Parathyroid adenoma (tissue), 2 donors: ENCODE results near the gene NTRK3.

ENCODE experiments used
- H2AFZ ChIP-seq: fragments of 300-600 bp; sonication (generic); one replicate; pipeline ENCODE4 v1.7.0; 2017; ENCODE audit warnings: antibody characterized with exemption, mild to moderate bottlenecking
- H3K27ac ChIP-seq: fragments of 300-600 bp; sonication (generic); one replicate; pipeline ENCODE4 v1.7.0; 2017
- H3K27me3 ChIP-seq: fragments of 300-600 bp; sonication (generic); one replicate; pipeline ENCODE4 v1.7.0; 2017; ENCODE audit warnings: low read length; ENCODE audit not compliant: control insufficient read depth, insufficient read depth
- H3K36me3 ChIP-seq: fragments of 300-600 bp; sonication (generic); one replicate; pipeline ENCODE4 v1.7.0; 2017; ENCODE audit warnings: low read length; ENCODE audit not compliant: control insufficient read depth, insufficient read depth
- H3K4me1 ChIP-seq: fragments of 300-600 bp; sonication (generic); one replicate; pipeline ENCODE4 v1.7.0; 2017; ENCODE audit warnings: control low read depth
- H3K4me2 ChIP-seq: fragments of 300-600 bp; sonication (generic); one replicate; pipeline ENCODE4 v1.7.0; 2017; ENCODE audit warnings: low read length
- H3K4me3 ChIP-seq: fragments of 300-600 bp; sonication (generic); one replicate; pipeline ENCODE4 v1.7.0; 2017; ENCODE audit warnings: low read depth, low read length
- H3K79me2 ChIP-seq: fragments of 300-600 bp; sonication (generic); one replicate; pipeline ENCODE4 v1.7.0; 2017; ENCODE audit warnings: control low read depth
- H3K9ac ChIP-seq: fragments of 300-600 bp; sonication (generic); one replicate; pipeline ENCODE4 v1.7.0; 2017; ENCODE audit warnings: mild to moderate bottlenecking
- H3K9me3 ChIP-seq: fragments of 300-600 bp; sonication (generic); one replicate; pipeline ENCODE4 v1.7.0; 2017; ENCODE audit warnings: low read length; ENCODE audit not compliant: control insufficient read depth
- TF ChIP-seq, protein P1 (sequence below): fragments of 300-600 bp; sonication (generic); IDR thresholded peaks from one replicate; pipeline ENCODE4 v1.7.0; 2017; ENCODE audit warnings: antibody characterized with exemption, mild to moderate bottlenecking
- donor health status: primary hyperparathyroidism.

NTRK3 gene

DNA sequence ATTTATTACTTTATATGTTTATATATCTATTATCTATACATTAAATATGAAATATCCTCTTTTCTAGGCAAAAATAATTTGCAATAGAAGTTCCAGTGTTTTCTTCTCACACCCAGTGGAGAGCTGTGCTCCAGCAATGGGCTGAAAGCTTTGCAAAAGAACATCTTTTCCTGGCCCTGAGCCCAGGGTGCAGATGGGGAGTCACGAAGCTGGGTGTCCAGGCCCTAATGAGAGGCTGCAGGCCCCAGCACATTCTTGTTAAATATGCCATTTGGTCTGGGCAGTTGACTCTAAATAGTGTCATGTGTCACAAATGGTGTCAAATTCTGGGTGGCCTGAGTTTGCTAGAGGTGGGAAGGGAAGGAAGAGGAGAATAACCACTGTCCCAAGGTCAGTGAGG is 5.7 kb downstream of the NTRK3 start:
- Histone ChIP-seq H3K9me3 (no peaks in the 10 kb centered on the region), H3K9ac (no peak overlapping the region), H2AFZ (no peak overlapping the region), H3K79me2 (no peaks in the 10 kb centered on the region), H3K27ac (no peak overlapping the region), H3K4me2 (no peak overlapping the region), H3K36me3 (no peaks in the 10 kb centered on the region), H3K4me1 (no peaks in the 10 kb centered on the region), H3K27me3 (no peaks in the 10 kb centered on the region), H3K4me3 (no peak overlapping the region)
- TF ChIP-seq, protein P1, sequence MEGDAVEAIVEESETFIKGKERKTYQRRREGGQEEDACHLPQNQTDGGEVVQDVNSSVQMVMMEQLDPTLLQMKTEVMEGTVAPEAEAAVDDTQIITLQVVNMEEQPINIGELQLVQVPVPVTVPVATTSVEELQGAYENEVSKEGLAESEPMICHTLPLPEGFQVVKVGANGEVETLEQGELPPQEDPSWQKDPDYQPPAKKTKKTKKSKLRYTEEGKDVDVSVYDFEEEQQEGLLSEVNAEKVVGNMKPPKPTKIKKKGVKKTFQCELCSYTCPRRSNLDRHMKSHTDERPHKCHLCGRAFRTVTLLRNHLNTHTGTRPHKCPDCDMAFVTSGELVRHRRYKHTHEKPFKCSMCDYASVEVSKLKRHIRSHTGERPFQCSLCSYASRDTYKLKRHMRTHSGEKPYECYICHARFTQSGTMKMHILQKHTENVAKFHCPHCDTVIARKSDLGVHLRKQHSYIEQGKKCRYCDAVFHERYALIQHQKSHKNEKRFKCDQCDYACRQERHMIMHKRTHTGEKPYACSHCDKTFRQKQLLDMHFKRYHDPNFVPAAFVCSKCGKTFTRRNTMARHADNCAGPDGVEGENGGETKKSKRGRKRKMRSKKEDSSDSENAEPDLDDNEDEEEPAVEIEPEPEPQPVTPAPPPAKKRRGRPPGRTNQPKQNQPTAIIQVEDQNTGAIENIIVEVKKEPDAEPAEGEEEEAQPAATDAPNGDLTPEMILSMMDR = no peak

- H2AFZ ChIP-seq = no peak overlapping the region
- H3K4me2 ChIP-seq = no peak overlapping the region
- no peaks in the 10 kb centered on the region for H3K36me3 ChIP-seq
- H3K79me2 ChIP-seq = no peaks in the 10 kb centered on the region
- H3K27ac ChIP-seq = no peak overlapping the region
- no peak overlapping the region for H3K9ac ChIP-seq
- TF ChIP-seq, protein P1 = no peak
- H3K9me3 ChIP-seq = no peaks in the 10 kb centered on the region
- H3K27me3 ChIP-seq = no peaks in the 10 kb centered on the region
- no peak overlapping the region for H3K4me3 ChIP-seq
- H3K4me1 ChIP-seq = no peaks in the 10 kb centered on the region
Observed at GRCh38 chr15:88249220-88249619, 7.3 kb downstream of the NTRK3 start.

GRCh38 chr15:88247914-88248313 is 8.6 kb downstream of the NTRK3 start:
- H3K27me3 ChIP-seq = no peaks in the 10 kb centered on the region
- H3K4me1 ChIP-seq = no peaks in the 10 kb centered on the region
- no peak overlapping the region for H3K4me3 ChIP-seq
- H2AFZ ChIP-seq = no peak overlapping the region
- TF ChIP-seq, protein P1 = no peak
- H3K79me2 ChIP-seq = no peaks in the 10 kb centered on the region
- no peak overlapping the region for H3K27ac ChIP-seq
- H3K4me2 ChIP-seq = no peak overlapping the region
- no peaks in the 10 kb centered on the region for H3K36me3 ChIP-seq
- H3K9me3 ChIP-seq = no peaks in the 10 kb centered on the region
- no peak overlapping the region for H3K9ac ChIP-seq

DNA sequence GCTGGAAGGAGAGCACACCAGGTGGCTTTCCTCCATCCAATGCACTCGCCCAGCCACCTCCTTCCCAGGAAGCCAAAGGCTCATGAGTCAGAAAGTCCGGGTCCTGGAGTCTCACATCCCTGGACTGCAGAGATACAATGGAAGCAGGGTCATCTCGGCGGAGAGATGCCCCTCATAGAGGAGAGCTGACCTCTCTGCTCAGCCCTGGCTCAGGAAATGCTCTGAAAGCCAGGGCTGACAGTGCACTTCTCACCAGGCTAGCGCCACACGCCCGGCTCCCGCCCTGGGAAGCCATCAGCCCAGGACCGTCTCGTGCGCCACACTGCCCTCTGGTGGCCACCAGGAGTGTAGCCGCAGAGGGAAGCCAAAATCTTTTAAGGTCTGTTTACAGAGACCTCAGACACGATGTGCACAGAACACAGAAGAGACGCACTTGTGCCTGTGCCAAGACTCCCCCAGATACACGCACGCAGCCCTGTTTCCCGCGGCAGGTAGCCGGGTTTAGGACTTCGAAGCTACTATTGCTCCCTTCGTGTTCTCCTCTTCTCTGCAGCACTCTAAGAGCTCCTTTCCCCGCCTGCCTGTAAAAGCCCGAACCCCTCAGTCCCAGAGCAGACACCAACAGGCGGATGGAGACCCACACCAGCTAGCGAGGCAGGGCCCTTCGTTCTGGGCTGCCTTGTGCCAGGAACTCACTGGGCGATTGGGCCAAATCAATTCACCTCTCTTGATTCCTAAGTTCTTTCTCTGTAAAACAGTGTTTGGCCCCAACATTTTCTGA is 9.7 kb downstream of the NTRK3 start:
- no peaks in the 10 kb centered on the region for H3K36me3 ChIP-seq
- no peaks in the 10 kb centered on the region for H3K4me1 ChIP-seq
- no peak overlapping the region for H3K4me2 ChIP-seq
- H2AFZ ChIP-seq = peak overlapping the region; percentile 58
- no peak overlapping the region for H3K9ac ChIP-seq
- no peak overlapping the region for H3K4me3 ChIP-seq
- no peaks in the 10 kb centered on the region for H3K9me3 ChIP-seq
- no peak overlapping the region for H3K27ac ChIP-seq
- no peaks in the 10 kb centered on the region for H3K27me3 ChIP-seq
- H3K79me2 ChIP-seq = no peaks in the 10 kb centered on the region
- TF ChIP-seq, protein P1 = peak; percentile 83

DNA sequence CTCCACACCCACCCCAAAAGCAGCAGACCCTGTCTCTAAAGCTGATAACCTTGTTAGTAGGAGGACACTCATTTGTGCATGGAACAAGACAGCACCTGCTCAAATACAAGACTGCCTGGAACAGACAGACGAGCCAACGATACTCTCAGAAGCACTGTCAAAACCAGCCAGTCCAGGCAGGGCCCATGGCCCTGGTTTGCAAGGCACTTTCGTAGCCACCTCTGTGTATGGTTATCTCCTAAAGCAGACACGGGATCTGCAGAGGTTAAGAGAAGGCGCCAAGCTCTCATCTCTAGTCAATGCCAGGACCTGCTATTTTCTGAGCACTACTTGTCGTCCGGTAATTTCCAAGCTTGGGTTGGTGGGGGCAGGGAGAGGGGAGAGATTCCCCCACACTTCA is 10.5 kb downstream of the NTRK3 start:
- H3K4me3 ChIP-seq = no peak overlapping the region
- H3K4me2 ChIP-seq = no peak overlapping the region
- no peaks in the 10 kb centered on the region for H3K4me1 ChIP-seq
- H3K9ac ChIP-seq = no peak overlapping the region
- no peaks in the 10 kb centered on the region for H3K36me3 ChIP-seq
- H3K27me3 ChIP-seq = no peaks in the 10 kb centered on the region
- TF ChIP-seq, protein P1 = no peak
- H3K9me3 ChIP-seq = no peaks in the 10 kb centered on the region
- no peaks in the 10 kb centered on the region for H3K79me2 ChIP-seq
- no peak overlapping the region for H2AFZ ChIP-seq
- H3K27ac ChIP-seq = no peak overlapping the region
